Spleen (tissue), 7 donors: ENCODE results near the gene ELN.

Experiments
- POLR2A ChIP-seq, 3 donors: fragments of 450-650 bp; IDR thresholded peaks; one replicate each; pipeline ENCODE4 v1.5.1; 2017; ENCODE audit warnings: antibody characterized with exemption in 3 of 3, mild to moderate bottlenecking in 1 of 3
- POLR2AphosphoS5 ChIP-seq, 3 donors: sonication (generic); formaldehyde crosslinking; IDR thresholded peaks; one replicate each; pipeline ENCODE4 v1.5.1; 2017; ENCODE audit warnings: antibody characterized with exemption in 3 of 3
- TF ChIP-seq, protein P1 (sequence below), 11 experiments: fragments of 200-600 bp in 7 of 11; fragments of 450-650 bp in 4 of 11; sonication (generic) in 4 of 11; IDR thresholded peaks in 8 of 11; conservative IDR thresholded peaks in 3 of 11; 1 replicate in 7 of 11; 2 replicates in 4 of 11; pipeline versions ENCODE4 v1.4.0 to v1.8.0; 2016 to 2021; ENCODE audit warnings: antibody characterized with exemption in 11 of 11, inconsistent platforms in 4 of 11, mild to moderate bottlenecking in 1 of 11
- donor health status: DM: no; HTN: no; CAD: no; lungs with moderate emphysema.
- donor health status: DM: no; HTN: no; CAD: no.
- donor health status: DM: no; HTN: no; CAD: no.

DNA sequence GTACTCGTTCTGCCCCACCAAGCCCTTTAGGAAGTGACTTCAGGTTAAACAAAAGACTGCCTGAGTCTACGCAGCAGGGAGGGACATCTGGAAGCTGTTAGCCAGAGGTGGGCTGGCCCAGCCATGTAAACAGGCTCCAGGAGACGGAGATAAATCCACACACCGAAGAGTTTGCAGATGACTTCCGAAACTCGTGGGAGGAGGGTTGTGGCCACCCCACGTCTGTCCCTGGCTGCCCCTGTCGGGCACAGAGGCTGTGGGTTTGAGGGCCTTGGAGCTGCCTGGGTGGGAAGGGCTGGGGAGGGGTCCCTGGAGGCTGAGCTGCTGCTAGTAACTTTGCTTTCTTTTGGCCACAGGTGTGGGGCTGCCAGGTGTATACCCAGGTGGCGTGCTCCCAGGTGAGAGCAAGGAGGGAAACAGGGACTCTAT is 15.6 kb downstream of the ELN start:
- TF ChIP-seq, protein P1, sequence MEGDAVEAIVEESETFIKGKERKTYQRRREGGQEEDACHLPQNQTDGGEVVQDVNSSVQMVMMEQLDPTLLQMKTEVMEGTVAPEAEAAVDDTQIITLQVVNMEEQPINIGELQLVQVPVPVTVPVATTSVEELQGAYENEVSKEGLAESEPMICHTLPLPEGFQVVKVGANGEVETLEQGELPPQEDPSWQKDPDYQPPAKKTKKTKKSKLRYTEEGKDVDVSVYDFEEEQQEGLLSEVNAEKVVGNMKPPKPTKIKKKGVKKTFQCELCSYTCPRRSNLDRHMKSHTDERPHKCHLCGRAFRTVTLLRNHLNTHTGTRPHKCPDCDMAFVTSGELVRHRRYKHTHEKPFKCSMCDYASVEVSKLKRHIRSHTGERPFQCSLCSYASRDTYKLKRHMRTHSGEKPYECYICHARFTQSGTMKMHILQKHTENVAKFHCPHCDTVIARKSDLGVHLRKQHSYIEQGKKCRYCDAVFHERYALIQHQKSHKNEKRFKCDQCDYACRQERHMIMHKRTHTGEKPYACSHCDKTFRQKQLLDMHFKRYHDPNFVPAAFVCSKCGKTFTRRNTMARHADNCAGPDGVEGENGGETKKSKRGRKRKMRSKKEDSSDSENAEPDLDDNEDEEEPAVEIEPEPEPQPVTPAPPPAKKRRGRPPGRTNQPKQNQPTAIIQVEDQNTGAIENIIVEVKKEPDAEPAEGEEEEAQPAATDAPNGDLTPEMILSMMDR (IDR thresholded peaks at IDR 0.05 in 8 of 11, conservative IDR thresholded peaks at IDR 0.05 in 3 of 11): no peak
- TF ChIP-seq POLR2AphosphoS5 (IDR thresholded peaks at IDR 0.05) (no peak), POLR2A (IDR thresholded peaks at IDR 0.05) (no peak)
